ENCODE measurements around the gene ANGPTL4.

- TF ChIP-seq MXI1 (conservative IDR thresholded peaks at IDR 0.05; ENCODE audit: poor library complexity, severe bottlenecking) (no peak), SMC3 (conservative IDR thresholded peaks at IDR 0.05; ENCODE audit: poor library complexity) (no peak), RAD21 (conservative IDR thresholded peaks at IDR 0.05) (no peak)
- TF ChIP-seq, protein P1, sequence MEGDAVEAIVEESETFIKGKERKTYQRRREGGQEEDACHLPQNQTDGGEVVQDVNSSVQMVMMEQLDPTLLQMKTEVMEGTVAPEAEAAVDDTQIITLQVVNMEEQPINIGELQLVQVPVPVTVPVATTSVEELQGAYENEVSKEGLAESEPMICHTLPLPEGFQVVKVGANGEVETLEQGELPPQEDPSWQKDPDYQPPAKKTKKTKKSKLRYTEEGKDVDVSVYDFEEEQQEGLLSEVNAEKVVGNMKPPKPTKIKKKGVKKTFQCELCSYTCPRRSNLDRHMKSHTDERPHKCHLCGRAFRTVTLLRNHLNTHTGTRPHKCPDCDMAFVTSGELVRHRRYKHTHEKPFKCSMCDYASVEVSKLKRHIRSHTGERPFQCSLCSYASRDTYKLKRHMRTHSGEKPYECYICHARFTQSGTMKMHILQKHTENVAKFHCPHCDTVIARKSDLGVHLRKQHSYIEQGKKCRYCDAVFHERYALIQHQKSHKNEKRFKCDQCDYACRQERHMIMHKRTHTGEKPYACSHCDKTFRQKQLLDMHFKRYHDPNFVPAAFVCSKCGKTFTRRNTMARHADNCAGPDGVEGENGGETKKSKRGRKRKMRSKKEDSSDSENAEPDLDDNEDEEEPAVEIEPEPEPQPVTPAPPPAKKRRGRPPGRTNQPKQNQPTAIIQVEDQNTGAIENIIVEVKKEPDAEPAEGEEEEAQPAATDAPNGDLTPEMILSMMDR (IDR thresholded peaks at IDR 0.05; ENCODE audit: poor library complexity, severe bottlenecking), result no peak
These were observed 52.8 kb downstream of the ANGPTL4 start for GRCh38 chr19:8416796-8417195.
